Left renal pelvis (tissue), 4 donors: ENCODE results near the gene IP6K2. TPM values are rescaled to one million over a fixed set of nuclear protein-coding genes. Genes with fewer than 3 reads are reported as not detected.

ENCODE experiments used
- DNase-seq, 4 donors: peaks; one replicate each; pipeline ENCODE4 v3.0.0-alpha.2; 2013; ENCODE audit warnings: low read depth in 4 of 4, low spot score in 3 of 4
- polyA plus RNA-seq, 4 donors: library from polyadenylated mRNA; unstranded; fragments of 120-200 nt; gene quantifications; one replicate each; pipeline ENCODE4 v1.2.1, GENCODE V29; 2013; ENCODE audit not compliant: insufficient read length in 4 of 4

The IP6K2 gene
- polyA plus RNA-seq, 4 donors, result 159 to 304 (median 204) TPM

GRCh38 chr3:48692551-48692950 lies 24.5 kb downstream of the IP6K2 start:
- DNase-seq, result no peak

DNA sequence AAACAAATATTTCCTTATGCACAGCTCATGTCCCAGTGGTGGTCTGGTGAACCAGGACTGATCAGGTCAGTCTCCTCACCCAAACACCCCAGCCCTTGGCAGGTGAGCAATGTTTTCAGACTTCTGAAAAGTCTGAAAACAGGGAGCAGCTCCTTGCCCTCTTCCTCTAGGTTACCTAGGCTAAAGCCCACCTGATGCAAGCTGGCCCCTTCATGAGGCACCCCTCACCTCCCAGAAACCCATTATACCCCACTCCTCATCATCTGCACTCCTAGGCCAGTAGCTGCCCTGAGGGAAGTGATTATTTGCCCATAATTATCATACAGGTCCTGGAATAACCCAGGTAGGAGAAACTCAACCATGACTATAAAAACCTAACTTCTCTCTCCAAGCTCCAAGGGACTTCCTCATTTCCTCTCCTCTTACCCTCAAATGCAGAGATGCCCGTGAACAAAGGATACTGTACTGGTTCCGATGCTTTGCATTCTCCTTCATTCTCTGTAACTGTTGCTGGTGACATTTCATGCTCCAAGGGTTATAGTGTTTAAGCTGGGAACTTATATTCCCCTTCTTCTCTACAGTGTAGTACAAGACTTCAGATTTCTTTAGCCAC lies 26.1 kb downstream of the IP6K2 start:
- no peak for DNase-seq

DNA sequence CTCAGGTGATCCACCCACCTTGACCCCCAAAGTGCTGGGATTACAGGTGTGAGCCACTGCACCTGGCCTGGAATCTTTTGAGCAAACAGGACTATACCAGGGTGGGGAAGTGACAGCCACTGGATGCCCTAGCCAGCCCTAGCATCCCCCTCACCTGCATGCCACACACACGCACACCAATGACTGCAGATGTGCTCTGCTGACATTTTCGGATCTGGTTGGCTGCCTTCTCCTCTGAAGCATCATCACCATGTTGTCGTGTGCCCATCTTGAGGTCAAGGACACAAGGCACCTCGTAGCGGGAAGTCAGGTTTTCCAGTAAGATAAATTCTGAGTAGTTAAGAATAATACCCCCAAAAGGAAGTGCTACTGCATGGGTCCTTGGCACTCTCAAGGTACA lies 27.6 kb downstream of the IP6K2 start:
- DNase-seq, result no peak

GRCh38 chr3:48688737-48689075 lies 28.3 kb downstream of the IP6K2 start:
- no peak for DNase-seq

- DNase-seq, result no peak
These were observed 28.8 kb downstream of the IP6K2 start for GRCh38 chr3:48688032-48688736.

DNA sequence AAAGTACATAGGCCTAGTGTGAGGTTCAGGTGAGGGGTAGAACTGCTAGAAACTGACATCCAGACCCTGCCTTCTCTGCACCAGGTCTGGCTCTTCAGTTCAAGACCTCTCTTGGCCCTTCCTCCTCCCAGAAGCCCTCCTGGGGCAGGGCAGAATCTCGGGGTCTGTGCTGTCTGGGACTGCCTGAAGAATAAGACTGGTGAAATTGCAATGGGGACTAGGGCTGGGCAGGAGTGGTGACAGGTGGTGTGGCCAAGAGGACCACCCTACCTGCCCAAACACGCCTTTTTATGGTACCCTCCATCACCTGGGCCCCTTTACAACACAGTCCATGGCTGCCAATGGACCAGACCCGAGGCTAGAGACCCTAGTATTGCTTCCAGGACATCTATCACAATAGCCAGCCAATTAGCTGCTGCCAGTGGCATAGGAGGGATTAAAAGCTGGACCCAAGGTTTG lies 29.8 kb downstream of the IP6K2 start:
- DNase-seq, result no peak

- DNase-seq, result no peak
These were observed 30.3 kb downstream of the IP6K2 start for GRCh38 chr3:48686538-48687219.

DNA sequence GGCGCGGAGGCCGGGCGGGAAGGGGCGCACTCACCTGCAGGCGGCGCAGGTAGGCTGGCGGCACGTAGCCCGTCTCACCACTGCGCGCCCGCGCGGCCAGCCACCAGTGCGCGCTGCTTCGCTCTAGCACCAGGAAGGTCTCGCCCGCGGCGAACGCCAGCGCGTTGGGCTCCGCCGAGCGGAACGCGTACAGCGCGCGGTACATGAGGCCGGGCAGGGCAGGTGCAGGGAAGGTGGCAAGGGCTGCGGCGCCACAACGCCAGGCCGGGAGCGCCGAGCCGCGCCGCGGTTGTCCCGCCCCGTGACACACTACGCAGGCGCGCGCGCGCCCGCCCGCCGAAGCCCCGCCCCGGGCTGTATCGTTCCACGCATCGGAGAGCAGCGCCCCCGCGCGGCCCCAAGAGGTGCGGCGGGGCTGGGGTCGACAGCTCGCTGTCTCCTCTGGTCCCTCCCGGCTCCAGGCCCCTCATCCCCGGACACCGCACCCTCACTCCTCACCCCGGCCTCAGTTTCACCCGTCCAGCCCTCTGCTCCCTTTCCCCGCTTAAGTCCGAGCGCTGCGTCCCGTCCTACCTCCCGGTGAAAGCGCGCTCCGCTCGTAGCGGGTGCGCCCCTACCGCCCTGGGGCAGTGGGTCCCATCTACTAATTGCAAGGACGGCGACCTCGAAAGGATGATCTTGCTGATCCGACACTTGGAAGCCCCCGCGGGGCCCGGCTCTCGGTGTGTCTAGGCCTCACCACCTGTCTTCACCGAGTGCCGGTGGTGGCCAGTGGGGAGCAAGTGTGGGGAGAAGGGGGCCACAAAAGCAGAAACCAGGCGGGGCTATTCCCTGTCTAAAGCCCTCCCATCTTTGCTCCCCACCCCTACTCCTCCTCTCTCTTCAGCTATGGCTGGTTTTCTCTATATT lies 31.2 kb downstream of the IP6K2 start, which contains the start of gene NCKIPSD:
TSS of gene NCKIPSD (minus strand) at position 313 of the 909 bp plus-strand sequence. CDS start at position 205, 108 bp downstream.
- peak; percentile 65 to 77 (median 70) for DNase-seq

- DNase-seq, result no peak
These were observed 31.8 kb downstream of the IP6K2 start for GRCh38 chr3:48685293-48685602.

DNA sequence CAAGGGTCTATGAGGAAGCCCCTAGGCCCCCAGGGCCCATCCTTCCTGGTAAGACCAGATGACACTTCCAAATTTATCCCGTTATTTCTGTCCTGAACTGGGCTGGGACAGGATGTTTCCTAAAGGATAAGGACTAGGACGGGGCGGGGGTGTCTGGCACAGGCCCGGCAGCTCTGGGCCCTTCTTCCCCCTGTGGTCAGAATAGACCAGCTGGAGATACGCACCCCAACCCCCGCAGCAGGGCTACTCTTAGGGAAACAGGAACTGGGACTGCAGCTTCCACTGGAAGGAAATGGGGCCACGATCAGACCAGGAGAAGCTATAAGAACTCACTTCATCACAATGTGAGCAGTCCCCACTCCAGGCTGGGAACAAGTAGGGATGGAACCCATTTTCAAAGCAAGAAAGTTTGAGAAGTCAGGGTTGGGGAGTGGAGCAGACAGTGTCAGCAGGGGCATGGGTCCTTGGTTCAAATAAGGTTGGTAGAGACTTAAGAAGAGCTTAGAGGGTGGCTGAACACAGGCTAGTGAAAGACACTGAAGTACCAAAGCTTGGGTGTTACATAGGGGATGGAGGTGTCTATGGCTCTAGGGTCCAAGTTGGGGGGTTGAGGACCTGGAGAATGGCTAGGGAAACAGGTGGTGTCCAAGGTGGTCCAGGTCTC lies 32.4 kb downstream of the IP6K2 start:
- no peak for DNase-seq

DNA sequence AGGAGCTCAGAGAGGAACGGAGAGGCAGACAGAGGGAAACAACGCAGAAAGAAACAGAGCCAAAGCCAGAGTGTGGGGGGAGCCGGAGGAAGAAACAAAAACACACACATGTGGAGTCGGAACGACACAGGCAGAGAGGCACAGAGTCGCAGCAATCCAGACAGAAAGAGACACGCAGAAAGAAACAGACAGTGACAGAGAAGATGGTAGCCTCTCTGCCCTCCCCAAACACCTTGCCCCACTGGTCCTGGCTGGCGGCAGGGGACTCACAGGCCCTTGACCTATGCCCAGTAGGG lies 33.0 kb downstream of the IP6K2 start:
- no peak for DNase-seq

- no peak for DNase-seq
These were observed 34.2 kb downstream of the IP6K2 start for GRCh38 chr3:48682786-48683185.

GRCh38 chr3:48681974-48682610 lies 34.9 kb downstream of the IP6K2 start:
- DNase-seq, result no peak

- DNase-seq, result no peak
These were observed 35.5 kb downstream of the IP6K2 start for GRCh38 chr3:48681541-48681880.

DNA sequence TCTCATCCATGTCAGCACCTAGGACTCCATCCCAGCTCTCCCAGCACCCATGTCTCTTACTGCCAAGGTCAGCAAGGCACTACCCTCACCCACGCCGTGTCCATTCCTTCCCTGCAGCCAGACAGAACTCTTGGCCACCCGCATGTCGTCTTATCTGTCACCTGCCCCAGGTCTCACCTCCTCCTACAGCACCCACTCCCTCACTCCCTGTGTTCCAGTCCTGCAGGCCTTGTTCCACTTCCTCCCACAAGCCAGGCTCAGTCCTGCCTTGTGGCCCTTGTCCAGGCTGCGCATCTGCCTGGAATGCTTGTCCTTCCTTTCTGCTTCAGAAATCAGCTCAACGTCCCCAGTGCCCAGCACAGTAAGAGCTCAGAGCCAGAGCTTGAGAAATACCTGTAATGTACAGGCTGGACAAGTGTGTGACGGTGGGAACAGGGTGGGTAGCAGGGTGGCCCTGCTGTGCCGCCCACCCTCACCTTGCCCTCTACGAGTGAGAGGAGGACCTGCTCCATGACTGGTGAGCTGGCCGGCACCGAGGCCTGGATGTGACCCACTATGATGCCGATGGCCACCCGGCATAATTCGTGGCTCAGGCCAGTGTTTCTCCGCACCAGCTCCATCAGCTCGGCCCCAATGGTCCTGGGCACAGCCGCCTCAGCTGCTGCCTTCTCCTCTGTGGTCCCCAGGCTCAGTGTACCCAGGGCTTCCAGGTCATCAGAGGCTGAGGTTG lies 36.0 kb downstream of the IP6K2 start:
- DNase-seq, result no peak

- no peak for DNase-seq
These were observed 37.3 kb downstream of the IP6K2 start for GRCh38 chr3:48679411-48680391.

DNA sequence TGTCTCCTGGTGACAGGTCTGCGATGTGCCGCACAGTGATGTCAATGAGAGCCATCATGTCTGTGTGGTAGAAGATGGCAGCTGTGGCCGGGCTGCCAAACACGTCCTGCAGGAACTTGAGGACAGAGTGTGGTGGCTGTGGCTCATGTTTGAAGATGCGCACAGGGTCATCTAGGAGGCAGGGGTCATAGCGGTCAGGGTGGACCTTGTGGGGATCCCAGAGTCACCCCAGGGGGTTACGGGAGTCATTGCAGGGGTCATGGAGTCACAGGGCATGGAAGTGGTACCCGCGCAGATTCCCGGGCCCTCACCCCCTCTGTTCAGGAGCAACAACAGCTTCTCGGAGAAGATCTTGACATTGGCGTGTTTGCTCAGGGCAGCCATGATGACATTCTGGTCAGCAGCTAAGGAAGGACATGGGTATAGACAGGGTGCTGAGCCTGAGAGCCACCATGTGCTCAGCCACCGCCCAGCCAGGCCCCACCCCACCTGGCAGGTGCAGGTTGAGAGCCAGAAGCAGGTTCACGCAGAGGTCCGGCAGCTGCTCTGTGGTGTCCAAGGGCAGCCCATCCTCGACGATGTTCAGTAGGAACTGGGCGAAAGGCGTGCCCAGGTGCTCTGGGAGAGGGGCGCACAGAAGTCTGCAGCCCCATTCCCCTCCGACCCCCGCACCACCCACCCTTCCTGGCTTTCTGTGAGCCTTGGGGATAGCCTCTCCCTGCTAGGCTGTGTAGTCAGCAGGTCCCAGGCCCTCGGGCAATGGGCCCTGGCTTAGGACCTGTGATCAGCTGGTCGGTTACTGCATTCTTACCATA lies 38.2 kb downstream of the IP6K2 start:
- no peak for DNase-seq

DNA sequence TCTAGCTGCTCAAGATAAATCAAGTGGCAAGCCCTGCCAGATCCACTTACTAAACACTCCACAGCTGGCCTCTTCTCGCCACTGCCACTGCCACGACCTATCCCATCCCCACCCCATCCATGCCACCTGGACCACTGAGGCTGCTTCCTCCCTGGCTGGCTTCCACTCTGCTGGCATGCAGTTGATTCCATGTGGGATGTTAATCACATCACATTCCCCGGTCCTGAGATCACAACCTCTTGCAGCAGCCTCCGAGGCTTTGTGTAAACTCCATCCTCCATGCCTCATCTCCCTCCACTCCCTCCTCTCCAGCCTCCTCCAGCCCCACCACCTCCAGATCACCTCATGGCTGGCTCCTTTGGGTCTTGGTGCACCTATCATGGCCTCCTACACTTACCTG lies 39.0 kb downstream of the IP6K2 start:
- DNase-seq, result no peak
